Stimulated activated CD4-positive, alpha-beta T cell treated with anti-CD3 and anti-CD28 coated beads, TNF-alpha, amount 100 ng/mL, for 4 hours (primary cell): ENCODE data around the gene THAP3.
"Not testable (repeated sequence)": the region's sequence is repeated elsewhere in the genome, so short reads cannot be mapped to it uniquely, and the experiment has no call there.

Experiments used
- DNase-seq, 3 experiments: peaks; one replicate each; pipeline ENCODE4 v3.0.0-alpha.2; 2020; ENCODE audit warnings: low read depth in 3 of 3

The THAP3 gene

DNA sequence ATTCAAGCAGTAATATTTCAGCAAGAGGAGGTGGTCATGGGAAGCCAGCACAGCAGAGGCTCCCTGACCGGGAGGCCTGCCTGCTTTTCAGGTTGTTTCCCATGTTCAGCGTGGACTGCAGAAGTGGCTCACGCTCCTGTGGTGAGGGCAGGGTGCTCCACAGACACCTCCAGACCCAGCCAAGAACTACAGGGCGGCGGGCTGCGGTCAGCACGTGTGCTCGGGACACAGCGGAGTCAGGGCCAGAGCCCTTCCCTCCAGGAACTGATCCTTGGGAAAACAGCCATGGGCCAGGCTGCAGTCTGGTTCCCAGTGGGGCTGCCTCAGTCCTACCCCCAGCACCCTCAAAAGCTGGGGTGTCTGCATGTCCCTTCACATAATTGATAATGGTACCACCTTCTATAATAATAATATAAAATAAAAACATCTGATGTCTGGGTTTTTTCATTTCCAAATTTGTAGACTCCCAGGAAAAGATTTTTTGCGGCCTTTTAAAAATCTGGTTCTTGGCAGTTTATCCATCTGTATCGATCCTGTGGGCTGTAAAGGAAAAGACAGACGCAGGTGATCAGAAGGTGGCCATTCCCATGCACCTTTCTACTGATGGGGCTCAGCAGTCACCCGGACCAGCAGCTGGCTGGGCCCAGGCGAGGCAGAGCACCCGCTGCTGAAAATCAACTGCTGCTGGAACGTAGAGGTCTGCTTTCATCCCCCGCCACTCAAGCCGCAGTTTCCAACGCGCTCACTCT is 10.7 kb downstream of the THAP3 start:
- DNase-seq = no peak

GRCh38 chr1:6635910-6636760 is 11.5 kb downstream of the THAP3 start:
- DNase-seq = no peak

- not testable (repeated sequence) for DNase-seq
Measured at GRCh38 chr1:6636778-6637177, 12.1 kb downstream of the THAP3 start.

GRCh38 chr1:6637770-6638169 is 13.1 kb downstream of the THAP3 start:
- DNase-seq = no peak

DNA sequence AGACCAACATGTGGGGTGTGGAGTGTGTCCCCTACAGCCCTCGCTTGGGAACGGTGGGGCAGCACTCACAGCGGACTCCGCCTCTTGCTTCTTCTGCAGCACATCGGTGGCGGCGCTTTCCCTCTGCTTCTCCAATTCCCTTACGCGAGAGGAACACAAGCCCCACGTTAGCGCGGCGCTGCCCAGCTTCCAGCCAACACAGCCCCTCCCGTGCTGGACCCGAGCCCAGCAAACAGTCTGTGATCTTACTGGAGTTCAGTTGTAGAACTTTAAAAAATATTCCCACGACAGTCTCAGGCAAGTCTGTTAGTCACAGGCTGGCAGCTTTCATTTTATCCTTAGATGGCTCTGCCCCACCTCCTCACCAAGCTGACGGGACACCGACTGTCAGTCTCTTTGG is 13.6 kb downstream of the THAP3 start:
- no peak for DNase-seq

- DNase-seq = not testable (repeated sequence)
Measured at GRCh38 chr1:6640867-6641266, 16.2 kb downstream of the THAP3 start.

DNA sequence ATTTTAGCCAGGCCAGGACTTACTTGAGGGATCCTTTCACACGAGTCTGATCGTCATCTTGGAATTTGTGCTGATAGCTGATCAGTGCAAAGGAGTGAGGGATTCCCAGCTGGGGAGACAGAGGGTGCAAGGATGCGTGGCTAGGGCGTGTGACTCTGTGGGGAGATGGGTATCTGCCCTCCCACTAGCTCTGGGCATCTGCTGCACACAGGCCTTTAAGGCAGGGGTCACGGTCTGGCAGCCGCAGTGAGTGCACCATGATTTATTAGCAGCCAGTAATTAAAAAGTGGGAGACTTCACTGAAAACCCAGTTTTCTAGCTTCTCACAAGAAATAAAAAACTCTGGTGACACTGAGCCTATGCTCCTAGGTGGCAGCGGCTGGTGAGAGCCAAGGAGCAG is 20.4 kb downstream of the THAP3 start:
- no peak for DNase-seq

DNA sequence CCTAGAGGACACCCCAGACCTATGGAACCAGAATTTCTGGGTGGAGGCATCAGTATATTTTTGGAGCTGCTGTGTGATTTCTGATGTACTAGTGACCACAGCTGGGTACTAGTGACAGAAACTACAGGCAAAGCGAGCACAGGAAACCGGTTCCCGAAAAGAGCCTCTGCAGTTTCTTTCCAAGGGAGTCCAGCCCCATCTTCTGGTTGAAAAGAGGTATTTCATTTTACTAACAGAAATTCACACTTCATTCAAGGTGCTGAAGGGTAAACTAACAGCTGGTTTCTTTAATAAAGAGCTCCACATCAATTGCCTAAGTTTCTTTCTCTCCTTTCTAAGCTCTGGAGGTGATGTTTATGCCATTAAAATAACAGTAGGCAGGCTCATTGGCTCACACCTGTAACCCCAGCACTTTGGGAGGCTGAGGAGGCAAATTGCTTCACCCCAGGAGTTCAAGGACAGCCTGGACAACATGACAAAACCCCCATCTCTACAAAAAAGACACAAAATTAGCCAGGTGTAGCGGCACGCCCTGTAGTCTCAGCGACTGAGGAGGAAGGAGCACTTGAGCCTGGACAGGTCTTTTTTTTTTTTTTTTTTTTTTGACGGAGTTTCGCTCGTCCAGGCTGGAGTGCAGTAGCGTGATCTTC is 22.0 kb downstream of the THAP3 start:
- DNase-seq = peak in 1 of 3 experiments; percentile 10

- DNase-seq = no peak
Measured at GRCh38 chr1:6648556-6648955, 23.9 kb downstream of the THAP3 start.

- no peak for DNase-seq
Measured at GRCh38 chr1:6651909-6652308, 27.2 kb downstream of the THAP3 start.

DNA sequence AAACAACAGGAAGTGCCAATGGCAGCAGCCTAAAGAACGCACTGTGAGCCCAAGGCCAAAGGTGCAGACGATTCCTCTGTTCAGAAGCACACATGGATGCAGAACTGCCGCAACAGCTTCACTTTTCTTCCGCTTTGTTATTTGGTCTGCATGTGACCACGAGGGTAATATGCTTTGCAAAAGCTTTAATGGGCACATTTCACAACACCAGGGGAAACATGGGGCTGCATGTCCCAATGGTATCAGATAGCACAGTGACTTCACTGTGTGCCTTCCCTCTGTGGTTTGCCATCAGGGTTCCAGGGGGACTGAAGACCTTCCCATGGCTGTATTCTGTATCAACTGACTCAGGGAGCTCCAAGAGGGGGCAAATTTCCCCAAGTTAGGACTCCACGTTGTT is 28.3 kb downstream of the THAP3 start:
- DNase-seq = no peak

DNA sequence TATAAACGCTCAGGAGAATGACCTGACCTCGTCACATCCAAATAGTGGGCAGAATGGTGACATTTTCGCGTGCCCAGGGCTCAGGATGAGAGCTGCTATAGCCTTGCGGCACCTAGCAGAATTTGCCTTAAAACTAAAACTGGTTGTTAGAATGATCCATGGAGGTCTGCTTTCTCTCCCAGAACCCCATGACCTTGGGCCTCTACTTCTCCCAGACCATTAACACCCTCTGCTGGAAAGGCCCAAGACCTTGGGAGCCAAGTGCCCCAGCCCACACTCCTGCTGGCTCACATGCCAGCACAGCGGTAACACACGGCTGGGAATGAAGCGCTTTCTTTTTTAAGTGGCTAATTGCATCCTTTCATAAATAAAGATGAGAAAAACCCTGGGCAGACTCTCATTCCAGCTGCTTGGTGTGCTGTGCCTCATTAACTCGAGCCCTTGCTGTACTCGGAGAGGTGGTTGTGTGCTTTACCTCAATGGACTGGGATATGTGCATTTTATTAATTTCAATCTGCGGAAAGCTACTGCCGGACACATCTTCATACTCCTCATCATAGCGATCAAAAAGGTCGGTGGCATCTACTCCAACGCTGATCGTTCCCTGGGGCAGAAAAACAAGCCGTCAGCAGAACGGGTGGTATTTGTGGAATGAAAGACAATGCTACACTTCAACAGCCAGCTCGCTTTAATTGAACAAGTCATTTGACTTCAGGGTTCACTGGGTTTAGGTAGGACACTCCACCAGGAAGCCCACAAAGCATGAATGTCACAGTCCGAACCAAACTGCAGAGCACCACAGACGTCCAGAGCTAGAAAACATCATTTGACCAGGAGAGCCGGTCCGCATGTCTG is 29.0 kb downstream of the THAP3 start:
- DNase-seq = no peak

GRCh38 chr1:6657138-6657537 is 32.5 kb downstream of the THAP3 start:
- DNase-seq = no peak

DNA sequence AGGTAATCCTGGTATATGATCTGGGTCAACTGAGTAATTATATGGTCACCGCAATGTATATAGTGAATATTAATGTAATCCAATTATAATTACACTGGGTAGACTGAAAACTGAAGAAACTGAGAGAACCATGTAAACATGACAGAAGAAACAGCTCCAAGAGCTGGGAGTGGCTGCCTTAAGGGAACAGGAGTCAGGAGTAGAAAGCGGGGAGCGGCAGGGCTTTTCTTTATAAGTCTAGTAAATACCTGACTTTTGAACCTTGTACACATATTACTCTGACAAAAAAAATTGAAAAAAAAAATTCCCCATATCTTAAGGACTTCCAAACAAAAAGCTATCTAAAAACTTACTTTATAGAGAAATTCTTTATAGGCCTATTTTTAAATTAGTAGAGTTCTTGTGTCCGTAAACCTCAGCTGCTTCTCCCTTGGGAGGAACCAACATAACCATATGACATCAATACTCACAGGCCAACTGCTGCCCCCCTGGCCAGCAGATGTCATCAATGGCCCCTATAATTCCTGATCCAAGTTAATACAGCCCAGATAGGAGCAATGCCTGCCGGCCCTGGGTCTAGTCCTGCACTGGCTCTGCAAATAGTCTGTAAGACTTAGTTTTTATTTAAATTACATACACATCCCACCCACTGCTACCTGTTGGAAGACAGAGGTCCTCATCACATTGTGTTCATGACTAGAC is 33.8 kb downstream of the THAP3 start:
- no peak for DNase-seq

GRCh38 chr1:6660415-6661049 is 35.9 kb downstream of the THAP3 start:
- no peak for DNase-seq

DNA sequence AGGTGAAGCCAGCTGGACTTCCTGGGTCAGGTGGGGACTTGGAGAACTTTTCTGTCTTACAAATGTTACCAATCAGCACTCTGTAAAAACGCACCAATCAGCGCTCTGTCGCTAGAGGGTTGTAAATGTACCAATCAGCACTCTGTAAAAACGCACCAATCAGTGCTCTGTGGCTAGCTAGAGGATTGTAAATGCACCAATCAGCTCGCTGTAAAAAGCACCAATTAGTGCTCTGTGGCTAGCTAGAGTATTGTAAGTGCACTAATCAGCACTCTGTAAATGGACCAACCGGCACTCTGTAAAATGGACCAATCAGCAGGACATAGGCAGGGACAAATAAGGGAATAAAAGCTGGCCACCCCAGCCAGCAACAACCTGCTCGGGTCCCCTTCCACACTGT is 37.8 kb downstream of the THAP3 start:
- not testable (repeated sequence) for DNase-seq

DNA sequence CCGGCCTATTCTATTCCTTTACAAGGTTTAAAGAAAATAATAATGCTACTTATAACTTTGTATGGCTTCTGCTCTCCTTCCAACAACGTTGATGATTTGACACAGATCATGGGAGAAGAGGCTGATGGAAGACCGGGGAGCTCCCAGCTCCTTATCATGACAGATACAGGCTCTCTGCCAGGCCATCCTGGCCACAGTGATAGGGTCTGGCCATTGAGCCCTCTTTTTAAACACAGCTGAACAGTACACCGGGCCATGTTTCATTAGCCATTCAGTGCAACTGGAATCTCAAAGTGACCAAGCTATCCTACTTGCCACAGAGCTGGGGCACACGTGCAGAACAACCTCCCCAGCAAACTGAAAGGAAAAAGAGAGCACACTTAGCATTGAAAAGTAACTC is 42.0 kb downstream of the THAP3 start:
- DNase-seq = no peak

- no peak for DNase-seq
Measured at GRCh38 chr1:6667139-6667538, 42.5 kb downstream of the THAP3 start.

- DNase-seq = no peak
Measured at GRCh38 chr1:6668503-6668902, 43.8 kb downstream of the THAP3 start.

DNA sequence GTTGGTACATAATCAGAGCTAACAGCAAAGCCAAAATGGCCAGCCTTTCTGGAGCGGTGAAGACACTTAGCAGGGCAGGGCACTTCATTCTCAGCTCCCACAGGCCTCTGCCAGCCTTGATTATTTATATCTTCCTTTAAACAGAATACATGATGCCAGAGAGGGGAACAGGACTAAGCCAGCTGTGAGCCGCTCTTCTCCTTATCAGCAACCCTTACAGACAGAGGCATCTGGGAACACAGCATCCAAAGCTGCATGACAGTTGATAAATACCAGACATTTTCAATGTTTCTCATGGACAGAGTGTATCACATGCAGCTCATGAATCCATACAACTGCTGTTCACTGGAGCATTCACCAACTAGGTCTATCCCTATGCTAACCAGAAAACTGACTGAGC is 47.9 kb downstream of the THAP3 start:
- DNase-seq = no peak
